Chondrocyte (in vitro differentiated cells): ENCODE data around the gene MT1HL1. TPM values are rescaled to one million over a fixed set of nuclear protein-coding genes. Genes with fewer than 3 reads are reported as not detected.
"Not testable (repeated sequence)": the region's sequence is repeated elsewhere in the genome, so short reads cannot be mapped to it uniquely, and the experiment has no call there.

ENCODE experiments used
- DNase-seq: peaks from one replicate; pipeline ENCODE4 v3.0.0; 2021; ENCODE audit warnings: mixed read lengths, low spot score
- H3K27ac Mint-ChIP-seq: one replicate; pipeline ENCODE4 v1.8.0; 2021; ENCODE audit warnings: mild to moderate bottlenecking, moderate library complexity, mixed read lengths; ENCODE audit not compliant: unreplicated experiment
- H3K27me3 Mint-ChIP-seq: 2 replicates; pipeline ENCODE4 v1.8.0; 2021; ENCODE audit warnings: low read depth, mixed read lengths
- H3K36me3 Mint-ChIP-seq: 2 replicates; pipeline ENCODE4 v1.8.0; 2021; ENCODE audit warnings: low read depth, mixed read lengths
- H3K4me1 Mint-ChIP-seq: 2 replicates; pipeline ENCODE4 v1.8.0; 2021; ENCODE audit warnings: low read depth, mild to moderate bottlenecking, mixed read lengths
- H3K4me3 Mint-ChIP-seq: one replicate; pipeline ENCODE4 v1.8.0; 2021; ENCODE audit warnings: mild to moderate bottlenecking, moderate library complexity, mixed read lengths; ENCODE audit not compliant: unreplicated experiment
- H3K9me3 Mint-ChIP-seq: 2 replicates; pipeline ENCODE4 v1.8.0; 2021; ENCODE audit warnings: low read depth, mixed read lengths
- CTCF ChIP-seq: fragments of 200-600 bp; sonication (generic); IDR thresholded peaks from 2 replicates; pipeline ENCODE4 v1.5.0; 2021; ENCODE audit warnings: antibody characterized with exemption, mild to moderate bottlenecking, moderate library complexity
- total RNA-seq: library from RNA; stranded (reverse); gene quantifications from 3 replicates; pipeline ENCODE4 v1.2.1, GENCODE V29; 2021

MT1HL1 gene
- total RNA-seq, 1 donor from 2014 or later = not detected

GRCh38 chr1:236992449-236992848 lies 11.8 kb downstream of the MT1HL1 start:
- H3K36me3 Mint-ChIP-seq = no peaks in the 10 kb centered on the region
- no peak overlapping the region for H3K27ac Mint-ChIP-seq
- TF ChIP-seq CTCF = no peak
- no peaks in the 10 kb centered on the region for H3K4me1 Mint-ChIP-seq
- no peak overlapping the region for H3K4me3 Mint-ChIP-seq
- no peak for DNase-seq
- H3K27me3 Mint-ChIP-seq = peaks cover 5% of the 10 kb centered on the region
- H3K9me3 Mint-ChIP-seq = peaks cover 21% of the 10 kb centered on the region

GRCh38 chr1:236990052-236990445 lies 14.2 kb downstream of the MT1HL1 start:
- Mint-ChIP-seq H3K36me3 (no peaks in the 10 kb centered on the region), H3K27me3 (peaks cover 6% of the 10 kb centered on the region), H3K4me1 (no peaks in the 10 kb centered on the region), H3K4me3 (no peak overlapping the region), H3K9me3 (peaks cover 28% of the 10 kb centered on the region), H3K27ac (no peak overlapping the region)
- DNase-seq = no peak
- TF ChIP-seq CTCF = no peak

GRCh38 chr1:236989290-236990051 lies 14.8 kb downstream of the MT1HL1 start:
- no peak for TF ChIP-seq CTCF
- peaks cover 10% of the 10 kb centered on the region for H3K27me3 Mint-ChIP-seq
- no peak overlapping the region for H3K27ac Mint-ChIP-seq
- no peak overlapping the region for H3K4me3 Mint-ChIP-seq
- H3K36me3 Mint-ChIP-seq = no peaks in the 10 kb centered on the region
- H3K9me3 Mint-ChIP-seq = peaks cover 32% of the 10 kb centered on the region
- no peaks in the 10 kb centered on the region for H3K4me1 Mint-ChIP-seq
- no peak for DNase-seq

- H3K4me1 Mint-ChIP-seq = no peaks in the 10 kb centered on the region
- no peaks in the 10 kb centered on the region for H3K36me3 Mint-ChIP-seq
- TF ChIP-seq CTCF = no peak
- H3K27ac Mint-ChIP-seq = no peak overlapping the region
- H3K9me3 Mint-ChIP-seq = peaks cover 14% of the 10 kb centered on the region
- peaks cover 7% of the 10 kb centered on the region for H3K27me3 Mint-ChIP-seq
- no peak for DNase-seq
- no peak overlapping the region for H3K4me3 Mint-ChIP-seq
Measured at GRCh38 chr1:236983818-236984217, 20.4 kb downstream of the MT1HL1 start.

GRCh38 chr1:236982380-236982779 lies 21.9 kb downstream of the MT1HL1 start:
- Mint-ChIP-seq H3K27me3 (peaks cover 7% of the 10 kb centered on the region), H3K4me1 (no peaks in the 10 kb centered on the region), H3K9me3 (peaks cover 11% of the 10 kb centered on the region), H3K27ac (no peak overlapping the region), H3K4me3 (no peak overlapping the region), H3K36me3 (no peaks in the 10 kb centered on the region)
- DNase-seq = no peak
- no peak for TF ChIP-seq CTCF

- H3K9me3 Mint-ChIP-seq, H3K27ac Mint-ChIP-seq, H3K27me3 Mint-ChIP-seq, H3K4me1 Mint-ChIP-seq, H3K4me3 Mint-ChIP-seq, H3K36me3 Mint-ChIP-seq, DNase-seq: not testable (repeated sequence)
Measured at GRCh38 chr1:236981431-236981830, 22.8 kb downstream of the MT1HL1 start.
